Measurements from ENCODE around the gene CXCL17. TPM values are rescaled to one million over a fixed set of nuclear protein-coding genes. Genes with fewer than 3 reads are reported as not detected.

The CXCL17 gene
- polyA plus RNA-seq, 2 donors: 107 to 171 TPM

DNA sequence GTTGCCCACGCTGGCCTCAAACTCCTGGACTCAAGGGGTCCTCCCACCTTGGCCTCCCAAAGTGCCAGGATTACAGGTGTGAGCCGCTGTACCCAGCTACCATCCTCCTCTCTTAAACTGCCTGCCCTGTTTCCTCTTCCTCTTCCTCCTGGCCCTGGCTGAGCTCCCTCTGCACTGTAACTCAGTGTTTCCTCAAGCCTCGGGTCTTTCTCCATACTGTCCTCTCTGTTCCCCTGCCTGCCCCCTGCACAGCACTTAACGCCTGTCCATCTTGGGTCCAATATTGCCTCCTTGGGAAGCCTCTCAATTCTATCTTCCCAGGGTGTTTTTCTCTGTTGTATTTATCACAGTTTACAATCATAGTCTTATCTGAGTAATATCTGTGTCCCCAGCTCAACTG lies 21.6 kb downstream of the CXCL17 start:
- peak overlapping the region; percentile 62 to 87 for H3K27ac ChIP-seq (ENCODE audit: low read depth in 2 of 2, low read length in 1 of 2)
- H3K4me1 ChIP-seq (ENCODE audit: control insufficient read depth in 2 of 2, insufficient read depth in 2 of 2, low read length in 1 of 2): peaks cover 7 to 28% of the 10 kb centered on the region in 2 donors
- WGBS, 2 donors: 72 to 76% methylated on average over 4 of the region's 4 CpGs
- H3K27me3 ChIP-seq (ENCODE audit: control insufficient read depth in 1 of 2, insufficient read depth in 2 of 2, low read length in 2 of 2): no peaks in the 10 kb centered on the region
- H3K4me3 ChIP-seq (ENCODE audit: low read depth in 1 of 2, low read length in 2 of 2): no peak overlapping the region
- H3K9me3 ChIP-seq (ENCODE audit: control insufficient read depth in 2 of 2, insufficient read depth in 1 of 2, low read depth in 1 of 2, low read length in 1 of 2): no peaks in the 10 kb centered on the region
- no peaks in the 10 kb centered on the region for H3K36me3 ChIP-seq (ENCODE audit: control insufficient read depth in 2 of 2, insufficient read depth in 2 of 2, low read length in 1 of 2)

DNA sequence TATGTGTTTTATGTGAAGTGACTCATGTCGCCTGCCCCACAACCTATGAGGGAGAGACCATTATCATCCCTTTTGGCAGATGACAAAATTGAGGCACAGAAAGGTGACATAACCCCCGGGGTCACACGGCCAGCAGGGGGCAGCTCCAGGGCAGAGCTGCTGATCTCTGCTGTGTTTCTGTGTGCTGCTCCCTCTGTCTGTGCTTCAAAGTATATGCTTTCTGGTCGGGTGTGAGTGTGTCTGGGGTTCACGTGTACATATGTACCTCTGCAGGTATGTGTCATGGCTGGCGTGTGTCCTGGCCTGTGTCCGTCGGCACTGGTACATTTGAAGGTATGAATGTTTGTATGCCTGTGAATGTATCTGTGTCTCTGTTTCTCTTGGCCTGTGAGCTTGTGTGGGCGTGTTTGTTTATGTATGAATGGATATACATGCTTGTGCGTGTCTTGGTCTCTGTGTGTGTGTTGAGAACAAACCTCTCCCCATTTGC lies 22.6 kb downstream of the CXCL17 start:
- no peaks in the 10 kb centered on the region for H3K36me3 ChIP-seq (ENCODE audit: control insufficient read depth in 2 of 2, insufficient read depth in 2 of 2, low read length in 1 of 2)
- no peaks in the 10 kb centered on the region for H3K9me3 ChIP-seq (ENCODE audit: control insufficient read depth in 2 of 2, insufficient read depth in 1 of 2, low read depth in 1 of 2, low read length in 1 of 2)
- no peak overlapping the region for H3K4me3 ChIP-seq (ENCODE audit: low read depth in 1 of 2, low read length in 2 of 2)
- no peaks in the 10 kb centered on the region for H3K27me3 ChIP-seq (ENCODE audit: control insufficient read depth in 1 of 2, insufficient read depth in 2 of 2, low read length in 2 of 2)
- peaks cover 7 to 28% of the 10 kb centered on the region in 2 donors for H3K4me1 ChIP-seq (ENCODE audit: control insufficient read depth in 2 of 2, insufficient read depth in 2 of 2, low read length in 1 of 2)
- 24 to 25% methylated on average over 10 of the region's 10 CpGs for WGBS, 2 donors
- peak overlapping the region; percentile 37 to 87 for H3K27ac ChIP-seq (ENCODE audit: low read depth in 2 of 2, low read length in 1 of 2)

DNA sequence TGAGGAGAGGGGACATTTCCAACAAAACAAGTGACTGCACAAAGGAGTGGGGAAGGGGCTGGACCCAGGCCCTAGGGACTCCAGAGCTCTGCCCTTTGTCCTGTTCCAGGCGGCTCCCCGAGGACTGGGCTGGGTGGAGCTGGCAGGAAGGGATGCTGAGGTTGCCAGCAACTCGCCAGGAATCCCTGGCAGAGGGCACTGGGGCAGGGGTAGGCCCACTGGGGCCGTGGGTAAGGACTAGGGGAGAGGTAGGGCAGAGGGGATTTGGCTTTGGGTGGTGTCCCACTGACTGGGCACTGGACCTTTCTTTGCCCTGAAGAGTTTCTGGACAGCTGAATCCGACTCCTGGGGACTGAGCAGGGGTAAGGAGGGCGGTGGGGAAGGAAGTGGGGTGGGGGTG lies 23.4 kb downstream of the CXCL17 start:
- 59 to 60% methylated on average over 6 of the region's 6 CpGs for WGBS, 2 donors
- H3K36me3 ChIP-seq (ENCODE audit: control insufficient read depth in 2 of 2, insufficient read depth in 2 of 2, low read length in 1 of 2): no peaks in the 10 kb centered on the region
- H3K4me1 ChIP-seq (ENCODE audit: control insufficient read depth in 2 of 2, insufficient read depth in 2 of 2, low read length in 1 of 2): peaks cover 7 to 27% of the 10 kb centered on the region in 2 donors
- peak overlapping the region in 1 of 2 donors; percentile 10 for H3K27ac ChIP-seq (ENCODE audit: low read depth in 2 of 2, low read length in 1 of 2)
- no peaks in the 10 kb centered on the region for H3K9me3 ChIP-seq (ENCODE audit: control insufficient read depth in 2 of 2, insufficient read depth in 1 of 2, low read depth in 1 of 2, low read length in 1 of 2)
- no peaks in the 10 kb centered on the region for H3K27me3 ChIP-seq (ENCODE audit: control insufficient read depth in 1 of 2, insufficient read depth in 2 of 2, low read length in 2 of 2)
- H3K4me3 ChIP-seq (ENCODE audit: low read depth in 1 of 2, low read length in 2 of 2): no peak overlapping the region

DNA sequence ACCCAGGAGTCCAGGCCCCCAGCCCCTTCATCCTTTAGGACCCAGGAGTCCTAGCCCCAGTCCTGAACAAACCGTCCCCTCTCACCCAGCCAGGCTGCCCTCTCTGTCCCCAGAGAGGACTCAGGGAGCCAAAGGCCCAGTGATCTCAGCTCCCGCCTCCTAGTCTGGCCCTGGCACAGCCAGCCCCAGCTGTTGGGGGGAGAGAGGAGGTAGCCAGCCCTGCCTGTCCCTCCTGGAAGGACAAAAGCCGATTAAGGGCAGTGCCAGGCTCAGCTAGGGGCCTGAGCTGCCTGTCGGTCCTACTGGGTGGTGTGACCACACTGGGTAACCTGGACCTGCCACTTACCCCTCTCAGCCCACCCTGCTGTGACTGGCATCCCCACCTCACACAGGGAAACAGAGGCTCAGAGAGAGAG lies 30.1 kb downstream of the CXCL17 start:
- peaks cover 0 to 11% of the 10 kb centered on the region in 2 donors for H3K36me3 ChIP-seq (ENCODE audit: control insufficient read depth in 2 of 2, insufficient read depth in 2 of 2, low read length in 1 of 2)
- H3K9me3 ChIP-seq (ENCODE audit: control insufficient read depth in 2 of 2, insufficient read depth in 1 of 2, low read depth in 1 of 2, low read length in 1 of 2): no peaks in the 10 kb centered on the region
- H3K27me3 ChIP-seq (ENCODE audit: control insufficient read depth in 1 of 2, insufficient read depth in 2 of 2, low read length in 2 of 2): no peaks in the 10 kb centered on the region
- peaks cover 4 to 7% of the 10 kb centered on the region in 2 donors for H3K4me1 ChIP-seq (ENCODE audit: control insufficient read depth in 2 of 2, insufficient read depth in 2 of 2, low read length in 1 of 2)
- no peak overlapping the region for H3K27ac ChIP-seq (ENCODE audit: low read depth in 2 of 2, low read length in 1 of 2)
- no peak overlapping the region for H3K4me3 ChIP-seq (ENCODE audit: low read depth in 1 of 2, low read length in 2 of 2)
- 74 to 80% methylated on average over 4 of the region's 4 CpGs for WGBS, 2 donors

DNA sequence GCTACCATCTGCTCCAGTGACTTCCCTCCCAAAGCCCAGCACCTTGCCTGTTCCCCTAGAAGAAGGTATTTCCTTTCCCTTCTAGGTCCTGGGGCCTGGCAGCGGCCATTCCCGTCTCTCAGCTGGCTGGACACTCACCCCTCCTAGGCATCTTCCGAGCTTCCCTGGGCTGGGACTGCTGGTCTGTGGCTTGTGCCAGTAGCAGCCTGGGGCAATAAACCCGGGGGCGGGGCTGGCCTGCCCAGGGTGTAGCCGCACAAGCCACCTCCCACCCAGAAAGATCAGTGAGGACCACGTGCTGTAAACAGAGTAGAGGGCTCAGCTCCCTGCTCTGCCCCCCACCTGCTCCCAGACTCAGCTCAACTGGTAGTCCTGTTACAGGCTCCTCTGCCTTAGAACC lies 30.5 kb downstream of the CXCL17 start:
- H3K36me3 ChIP-seq (ENCODE audit: control insufficient read depth in 2 of 2, insufficient read depth in 2 of 2, low read length in 1 of 2): peaks cover 0 to 13% of the 10 kb centered on the region in 2 donors
- H3K27ac ChIP-seq (ENCODE audit: low read depth in 2 of 2, low read length in 1 of 2): no peak overlapping the region

DNA sequence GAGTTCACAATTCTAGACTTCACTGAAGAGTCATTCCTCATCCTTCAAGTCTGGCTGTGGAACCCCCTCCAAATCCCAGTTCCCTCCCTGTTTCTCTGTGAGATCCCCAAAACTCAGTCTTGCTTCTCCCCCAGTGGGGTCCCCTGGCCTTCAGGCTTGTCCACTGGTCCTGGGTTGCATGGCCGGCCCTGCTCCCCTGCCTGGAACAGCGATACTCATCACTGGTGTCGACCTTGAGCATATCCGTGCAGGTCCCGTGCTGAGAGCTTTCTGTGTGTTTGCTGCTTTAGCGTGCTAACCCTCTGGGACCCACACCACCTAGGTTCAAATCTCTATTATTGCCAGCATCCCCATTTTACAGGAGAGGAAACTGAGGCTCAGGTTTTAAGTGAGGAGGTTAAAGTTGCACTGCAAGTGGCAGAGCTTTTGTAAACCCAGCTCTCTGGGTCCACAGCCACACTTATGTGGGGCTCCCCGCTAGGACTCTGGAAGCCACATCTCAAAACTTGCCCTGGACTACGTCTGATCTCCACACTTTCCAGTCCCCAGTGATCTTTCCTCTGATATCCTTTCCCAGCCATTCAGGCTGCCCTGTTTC lies 31.1 kb downstream of the CXCL17 start:
- Histone ChIP-seq H3K9me3 (ENCODE audit: control insufficient read depth in 2 of 2, insufficient read depth in 1 of 2, low read depth in 1 of 2, low read length in 1 of 2) (no peaks in the 10 kb centered on the region), H3K4me3 (ENCODE audit: low read depth in 1 of 2, low read length in 2 of 2) (no peak overlapping the region), H3K27ac (ENCODE audit: low read depth in 2 of 2, low read length in 1 of 2) (no peak overlapping the region), H3K4me1 (ENCODE audit: control insufficient read depth in 2 of 2, insufficient read depth in 2 of 2, low read length in 1 of 2) (peaks cover 4 to 7% of the 10 kb centered on the region in 2 donors), H3K36me3 (ENCODE audit: control insufficient read depth in 2 of 2, insufficient read depth in 2 of 2, low read length in 1 of 2) (peaks cover 0 to 14% of the 10 kb centered on the region in 2 donors), H3K27me3 (ENCODE audit: control insufficient read depth in 1 of 2, insufficient read depth in 2 of 2, low read length in 2 of 2) (no peaks in the 10 kb centered on the region)
- WGBS, 2 donors: 90 to 96% methylated on average over 8 of the region's 8 CpGs

More for the DNA sequence above, 30.5 kb downstream of the CXCL17 start:
- Histone ChIP-seq H3K9me3 (ENCODE audit: control insufficient read depth in 2 of 2, insufficient read depth in 1 of 2, low read depth in 1 of 2, low read length in 1 of 2) (no peaks in the 10 kb centered on the region), H3K4me1 (ENCODE audit: control insufficient read depth in 2 of 2, insufficient read depth in 2 of 2, low read length in 1 of 2) (peaks cover 4 to 7% of the 10 kb centered on the region in 2 donors), H3K4me3 (ENCODE audit: low read depth in 1 of 2, low read length in 2 of 2) (no peak overlapping the region), H3K27me3 (ENCODE audit: control insufficient read depth in 1 of 2, insufficient read depth in 2 of 2, low read length in 2 of 2) (no peaks in the 10 kb centered on the region)
- 53 to 61% methylated on average over 7 of the region's 7 CpGs for WGBS, 2 donors

DNA sequence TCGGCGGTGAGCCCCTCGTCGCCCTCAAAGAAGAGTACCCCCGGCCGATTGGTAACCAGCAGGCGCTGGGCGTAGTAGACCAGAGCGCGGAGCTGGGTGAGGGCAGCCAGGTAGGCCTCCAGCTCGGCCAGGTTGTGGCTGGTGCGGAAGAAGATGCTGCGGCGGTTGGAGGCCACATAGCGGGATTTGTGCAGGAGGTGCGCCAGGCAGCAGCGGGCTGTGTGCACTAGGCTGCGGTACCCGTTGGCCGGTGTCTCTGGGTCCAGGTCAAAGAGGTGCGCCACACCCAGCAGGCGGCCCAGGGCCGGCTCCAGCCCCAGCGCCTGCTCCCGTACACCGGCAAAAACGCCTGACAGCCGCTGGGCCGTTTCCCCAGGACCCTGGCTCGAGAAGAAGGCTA lies 32.4 kb downstream of the CXCL17 start:
- Histone ChIP-seq H3K27me3 (ENCODE audit: control insufficient read depth in 1 of 2, insufficient read depth in 2 of 2, low read length in 2 of 2) (no peaks in the 10 kb centered on the region), H3K9me3 (ENCODE audit: control insufficient read depth in 2 of 2, insufficient read depth in 1 of 2, low read depth in 1 of 2, low read length in 1 of 2) (no peaks in the 10 kb centered on the region), H3K4me1 (ENCODE audit: control insufficient read depth in 2 of 2, insufficient read depth in 2 of 2, low read length in 1 of 2) (peaks cover 4 to 7% of the 10 kb centered on the region in 2 donors), H3K4me3 (ENCODE audit: low read depth in 1 of 2, low read length in 2 of 2) (no peak overlapping the region), H3K36me3 (ENCODE audit: control insufficient read depth in 2 of 2, insufficient read depth in 2 of 2, low read length in 1 of 2) (peaks cover 0 to 14% of the 10 kb centered on the region in 2 donors), H3K27ac (ENCODE audit: low read depth in 2 of 2, low read length in 1 of 2) (no peak overlapping the region)
- WGBS, 2 donors: 91 to 94% methylated on average over 24 to 30 of the region's 30 CpGs

DNA sequence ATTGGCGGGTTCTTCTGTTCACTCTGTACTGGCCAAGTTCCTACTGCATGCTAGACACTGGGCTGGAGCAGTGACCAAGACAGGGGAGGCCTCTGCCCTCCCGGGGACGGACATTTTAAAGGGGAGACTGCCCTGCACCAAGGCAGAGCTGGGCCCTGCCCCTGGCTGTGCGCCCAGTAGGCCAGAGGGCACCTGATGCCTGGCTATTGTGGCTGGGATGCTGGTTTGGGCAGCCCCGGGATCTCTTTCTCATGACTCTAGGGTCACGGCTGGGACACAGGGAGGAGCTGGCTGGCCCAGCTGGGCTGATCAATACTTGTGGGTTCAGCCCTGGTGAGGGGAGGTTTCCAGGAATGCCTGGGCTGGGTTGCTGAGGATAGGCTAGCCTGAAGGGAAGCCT lies 33.3 kb downstream of the CXCL17 start:
- Histone ChIP-seq H3K4me1 (ENCODE audit: control insufficient read depth in 2 of 2, insufficient read depth in 2 of 2, low read length in 1 of 2) (peaks cover 4 to 7% of the 10 kb centered on the region in 2 donors), H3K27ac (ENCODE audit: low read depth in 2 of 2, low read length in 1 of 2) (no peak overlapping the region), H3K27me3 (ENCODE audit: control insufficient read depth in 1 of 2, insufficient read depth in 2 of 2, low read length in 2 of 2) (no peaks in the 10 kb centered on the region), H3K4me3 (ENCODE audit: low read depth in 1 of 2, low read length in 2 of 2) (no peak overlapping the region), H3K9me3 (ENCODE audit: control insufficient read depth in 2 of 2, insufficient read depth in 1 of 2, low read depth in 1 of 2, low read length in 1 of 2) (no peaks in the 10 kb centered on the region), H3K36me3 (ENCODE audit: control insufficient read depth in 2 of 2, insufficient read depth in 2 of 2, low read length in 1 of 2) (peaks cover 0 to 17% of the 10 kb centered on the region in 2 donors)
- 66 to 70% methylated on average over 6 of the region's 6 CpGs for WGBS, 2 donors

DNA sequence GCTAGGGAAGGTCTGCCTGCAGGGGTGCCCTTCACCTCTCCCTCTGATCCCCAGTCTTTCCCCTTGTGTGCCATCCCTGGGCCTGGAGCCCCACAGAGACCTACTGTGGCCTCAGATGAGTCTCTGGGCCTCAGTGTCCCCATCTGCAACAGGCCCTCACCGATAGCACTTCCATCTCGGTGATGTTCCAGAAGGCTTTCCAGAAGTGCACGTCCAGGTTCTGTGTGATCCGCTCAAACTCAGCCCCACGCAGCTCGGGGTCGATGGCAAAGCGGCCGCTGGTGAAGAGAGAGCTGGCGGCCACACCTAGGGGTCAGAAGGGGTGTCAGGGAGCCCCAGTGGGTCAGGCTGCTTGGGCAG lies 35.0 kb downstream of the CXCL17 start:
- no peaks in the 10 kb centered on the region for H3K27me3 ChIP-seq (ENCODE audit: control insufficient read depth in 1 of 2, insufficient read depth in 2 of 2, low read length in 2 of 2)
- H3K4me3 ChIP-seq (ENCODE audit: low read depth in 1 of 2, low read length in 2 of 2): no peak overlapping the region
- 98% methylated on average over 10 of the region's 10 CpGs for WGBS, 2 donors
- no peaks in the 10 kb centered on the region for H3K9me3 ChIP-seq (ENCODE audit: control insufficient read depth in 2 of 2, insufficient read depth in 1 of 2, low read depth in 1 of 2, low read length in 1 of 2)
- H3K36me3 ChIP-seq (ENCODE audit: control insufficient read depth in 2 of 2, insufficient read depth in 2 of 2, low read length in 1 of 2): peaks cover 0 to 17% of the 10 kb centered on the region in 2 donors
- H3K4me1 ChIP-seq (ENCODE audit: control insufficient read depth in 2 of 2, insufficient read depth in 2 of 2, low read length in 1 of 2): peaks cover 2 to 7% of the 10 kb centered on the region in 2 donors
- no peak overlapping the region for H3K27ac ChIP-seq (ENCODE audit: low read depth in 2 of 2, low read length in 1 of 2)

Measured in esophagus (tissue), 2 donors.